B cell (primary cell): ENCODE results near the gene RPS8. TPM values are rescaled to one million over a fixed set of nuclear protein-coding genes. Genes with fewer than 3 reads are reported as not detected.

Experiments
- ATAC-seq: fragments of 200-7000 bp; cut with Tn5 transposase; one replicate; pipeline ENCODE4 v1.10.0; 2021; ENCODE audit warnings: low read depth, mild to moderate bottlenecking, moderate number of reproducible peaks, moderate library complexity
- CTCF ChIA-PET: fragments of 350-600 bp; sonication (Branson Sonifier 250); formaldehyde crosslinking; loops from one replicate; lab custom pipeline; 2021; ENCODE audit warnings: antibody characterized with exemption, inconsistent platforms; lab: Charles Lee
- POLR2A ChIA-PET: fragments of 350-600 bp; sonication (Branson Sonifier 250); formaldehyde crosslinking; loops from one replicate; lab custom pipeline; 2021; ENCODE audit warnings: antibody characterized with exemption; lab: Charles Lee
- DNase-seq: peaks from one replicate; pipeline ENCODE4 v3.0.0; 2013
- H2AFZ ChIP-seq: 2 replicates; pipeline ENCODE4 v1.6.1; 2012; ENCODE audit warnings: mild to moderate bottlenecking, low read depth, low read length; ENCODE audit not compliant: insufficient read depth, poor library complexity, severe bottlenecking
- H3K27ac ChIP-seq, 2 donors: 1 replicate in 1 of 2; 2 replicates in 1 of 2; pipeline ENCODE4 v1.5.1; 2012 to 2013; ENCODE audit warnings: low read length in 2 of 2, mild to moderate bottlenecking in 2 of 2, moderate library complexity in 1 of 2
- H3K27me3 ChIP-seq, 4 experiments: fragments of 200-600 bp in 1 of 4; sonication (generic) in 1 of 4; replicated peaks in 1 of 4; 1 replicate in 2 of 4; 2 replicates in 2 of 4; pipeline versions ENCODE4 v1.6.1 to v1.7.0; 2013 to 2016; ENCODE audit warnings: low read length in 3 of 4, mild to moderate bottlenecking in 2 of 4, mixed read lengths in 1 of 4, moderate library complexity in 1 of 4; ENCODE audit not compliant: insufficient read depth in 4 of 4, control insufficient read depth in 3 of 4; ENCODE audit errors: control extremely low read depth in 1 of 4
- H3K36me3 ChIP-seq, 2 experiments: replicated peaks in 1 of 2; 1 replicate in 1 of 2; 2 replicates in 1 of 2; pipeline versions ENCODE4 v1.6.1 to v1.7.1; 2013; ENCODE audit warnings: low read length in 1 of 2; ENCODE audit not compliant: insufficient read depth in 2 of 2, control insufficient read depth in 1 of 2; ENCODE audit errors: control extremely low read depth in 1 of 2, extremely low read depth in 1 of 2
- H3K4me1 ChIP-seq, 2 donors: fragments of 200-600 bp in 1 of 2; sonication (generic) in 1 of 2; 1 replicate in 1 of 2; 2 replicates in 1 of 2; pipeline versions ENCODE4 v1.5.1 to v1.6.1; 2013 to 2017; ENCODE audit warnings: low read length in 2 of 2; ENCODE audit not compliant: control insufficient read depth in 2 of 2, insufficient read depth in 2 of 2
- H3K4me2 ChIP-seq: replicated peaks from 2 replicates; pipeline ENCODE3; 2012; ENCODE audit warnings: mild to moderate bottlenecking, low read depth, low read length; ENCODE audit not compliant: poor library complexity, severe bottlenecking
- H3K4me3 ChIP-seq, 5 experiments: fragments of 200-600 bp in 1 of 5; sonication (generic) in 1 of 5; 1 replicate in 3 of 5; 2 replicates in 2 of 5; pipeline versions ENCODE4 v1.5.1 to v1.7.0; 2011 to 2016; ENCODE audit warnings: low read length in 4 of 5, mild to moderate bottlenecking in 4 of 5, low read depth in 2 of 5, control low read depth in 1 of 5, moderate library complexity in 1 of 5; ENCODE audit not compliant: insufficient read depth in 1 of 5; ENCODE audit errors: control extremely low read depth in 1 of 5, extremely low read depth in 1 of 5
- H3K79me2 ChIP-seq: fragments of 200-600 bp; sonication (generic); one replicate; pipeline ENCODE4 v1.6.0; 2016; ENCODE audit warnings: low read length; ENCODE audit not compliant: control insufficient read depth, insufficient read depth
- H3K9ac ChIP-seq: fragments of 200-600 bp; sonication (generic); 2 replicates; pipeline ENCODE4 v1.6.1; 2017; ENCODE audit warnings: mild to moderate bottlenecking, low read length, moderate library complexity
- H3K9me3 ChIP-seq, 3 donors: one replicate each; pipeline versions ENCODE4 v1.6.1 to v1.7.1; 2013; ENCODE audit warnings: low read length in 2 of 3; ENCODE audit not compliant: control insufficient read depth in 2 of 3, insufficient read depth in 1 of 3; ENCODE audit errors: control extremely low read depth in 1 of 3
- H4K20me1 ChIP-seq: 2 replicates; pipeline ENCODE4 v1.6.0; 2012; ENCODE audit warnings: mild to moderate bottlenecking, low read length; ENCODE audit not compliant: insufficient read depth, control insufficient read depth, poor library complexity, severe bottlenecking
- H3K27ac Mint-ChIP-seq: one replicate; pipeline ENCODE4 v1.8.0; 2021; ENCODE audit warnings: mixed read lengths
- H3K27me3 Mint-ChIP-seq: one replicate; pipeline ENCODE4 v1.8.0; 2021; ENCODE audit warnings: mixed read lengths
- H3K4me1 Mint-ChIP-seq: one replicate; pipeline ENCODE4 v1.8.0; 2021; ENCODE audit warnings: mixed read lengths
- H3K4me3 Mint-ChIP-seq: one replicate; pipeline ENCODE4 v1.8.0; 2021; ENCODE audit warnings: mixed read lengths
- H3K9me3 Mint-ChIP-seq: one replicate; pipeline ENCODE4 v1.8.0; 2022; ENCODE audit warnings: mixed read lengths; ENCODE audit not compliant: insufficient read depth
- EZH2 ChIP-seq: IDR thresholded peaks from 2 replicates; pipeline ENCODE4 v1.6.1; 2012; ENCODE audit warnings: borderline replicate concordance, low read depth, mild to moderate bottlenecking, moderate library complexity, low read length; ENCODE audit not compliant: insufficient read depth, poor library complexity, severe bottlenecking
- WGBS: methylation state at CpG from one replicate; pipeline ENCODE4 v1.1.5; 2013; ENCODE audit warnings: missing lambda C conversion rate; ENCODE audit not compliant: insufficient coverage; 5-methylcytosine and 5-hydroxymethylcytosine counted together
- intact Hi-C: fragments of 100-400 bp; cut with micrococcal nuclease; formaldehyde crosslinking; loops from one replicate; pipeline ENCODE4 v1.10.0; 2022
- polyA plus RNA-seq: library from polyadenylated mRNA; depleted of rRNA; stranded (reverse); fragments of >200 nt; gene quantifications from 2 replicates; pipeline ENCODE4 v1.2.3, GENCODE V29; 2012
- total RNA-seq, 2 donors: library from RNA; stranded (reverse); fragments of 120-200 nt in 1 of 2; gene quantifications; 1 replicate in 1 of 2; 2 replicates in 1 of 2; pipeline versions ENCODE4 v1.2.3 to v1.2.4, GENCODE V29; 2013 to 2022
- TF ChIP-seq, protein P1 (sequence below): fragments of 200-600 bp; IDR thresholded peaks from one replicate; pipeline ENCODE4 v1.8.0; 2022; ENCODE audit warnings: antibody characterized with exemption, mild to moderate bottlenecking

Gene RPS8
- total and polyA plus RNA-seq, 2 donors (not counting 1 experiment from before 2014, with no cell fraction given): 2,525 to 4,047 TPM

DNA sequence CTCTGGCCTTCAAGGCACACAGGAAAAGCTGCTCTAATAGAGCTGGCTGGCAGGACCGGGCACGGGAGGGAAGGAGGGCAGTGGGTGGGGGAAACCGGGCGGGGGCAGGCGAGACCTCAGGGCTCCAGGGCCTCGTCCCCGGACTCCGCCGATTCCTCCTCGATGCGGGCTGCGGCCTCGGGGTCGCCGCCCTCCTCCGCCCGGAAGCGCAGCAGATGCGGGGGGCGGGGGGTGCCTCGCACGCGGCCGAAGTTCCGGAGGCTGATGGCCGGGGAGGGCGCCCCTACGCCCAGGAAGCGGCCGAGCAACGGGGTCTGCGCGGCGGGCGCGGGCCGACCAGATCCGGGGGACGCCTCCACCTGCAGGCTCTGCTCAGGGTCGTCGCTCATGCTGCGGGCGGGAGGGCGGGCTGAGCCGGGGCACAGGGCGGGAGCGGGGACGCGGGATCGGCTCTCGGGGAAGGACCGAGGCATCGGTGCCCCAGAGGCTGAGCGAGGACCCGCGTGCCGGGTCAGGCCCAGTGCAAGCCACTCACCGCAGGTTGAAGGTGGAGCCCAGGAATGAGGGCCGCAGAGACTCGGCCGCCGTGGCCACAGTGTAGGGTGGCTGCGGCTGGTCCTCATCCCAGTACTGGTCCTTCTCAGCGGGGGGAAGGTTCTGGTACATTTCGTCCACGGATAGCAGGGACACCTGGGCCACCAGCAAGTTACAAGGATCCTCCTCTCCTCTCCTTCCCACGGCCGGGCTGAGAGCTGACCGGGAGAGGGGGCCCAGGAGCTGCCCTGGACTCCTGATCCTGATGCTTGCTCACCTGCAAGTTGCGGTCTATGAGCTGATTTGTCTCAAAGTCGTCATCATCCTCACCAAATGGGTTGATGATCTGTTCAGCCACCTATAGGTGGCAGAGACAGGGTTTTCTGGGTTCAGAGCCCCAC is 9.0 kb downstream of the RPS8 start:
- Histone ChIP-seq H3K79me2 (no peaks in the 10 kb centered on the region), H3K36me3 (peaks cover 0 to 21% of the 10 kb centered on the region in 2 experiments), H3K4me2 (peak overlapping the region; percentile 90), H3K4me1 (peaks cover 25 to 34% of the 10 kb centered on the region in 2 donors), H3K27ac (peak overlapping the region; percentile 40 to 58), H2AFZ (peak overlapping the region; percentile 85), H3K4me3 (peak overlapping the region in 4 of 5 experiments; percentile 38 to 69 (median 56)), H4K20me1 (peaks cover 4% of the 10 kb centered on the region), H3K9ac (peak overlapping the region; percentile 64), H3K9me3 (no peaks in the 10 kb centered on the region), H3K27me3 (no peaks in the 10 kb centered on the region)
- TF ChIP-seq EZH2: no peak
- TF ChIP-seq, protein P1, sequence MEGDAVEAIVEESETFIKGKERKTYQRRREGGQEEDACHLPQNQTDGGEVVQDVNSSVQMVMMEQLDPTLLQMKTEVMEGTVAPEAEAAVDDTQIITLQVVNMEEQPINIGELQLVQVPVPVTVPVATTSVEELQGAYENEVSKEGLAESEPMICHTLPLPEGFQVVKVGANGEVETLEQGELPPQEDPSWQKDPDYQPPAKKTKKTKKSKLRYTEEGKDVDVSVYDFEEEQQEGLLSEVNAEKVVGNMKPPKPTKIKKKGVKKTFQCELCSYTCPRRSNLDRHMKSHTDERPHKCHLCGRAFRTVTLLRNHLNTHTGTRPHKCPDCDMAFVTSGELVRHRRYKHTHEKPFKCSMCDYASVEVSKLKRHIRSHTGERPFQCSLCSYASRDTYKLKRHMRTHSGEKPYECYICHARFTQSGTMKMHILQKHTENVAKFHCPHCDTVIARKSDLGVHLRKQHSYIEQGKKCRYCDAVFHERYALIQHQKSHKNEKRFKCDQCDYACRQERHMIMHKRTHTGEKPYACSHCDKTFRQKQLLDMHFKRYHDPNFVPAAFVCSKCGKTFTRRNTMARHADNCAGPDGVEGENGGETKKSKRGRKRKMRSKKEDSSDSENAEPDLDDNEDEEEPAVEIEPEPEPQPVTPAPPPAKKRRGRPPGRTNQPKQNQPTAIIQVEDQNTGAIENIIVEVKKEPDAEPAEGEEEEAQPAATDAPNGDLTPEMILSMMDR: peak; percentile 17
- Mint-ChIP-seq H3K4me1 (peaks cover 35% of the 10 kb centered on the region), H3K27me3 (no peaks in the 10 kb centered on the region), H3K9me3 (no peaks in the 10 kb centered on the region), H3K4me3 (peak overlapping the region; percentile 82), H3K27ac (peak overlapping the region; percentile 83)
- ChIA-PET POLR2A (interaction anchor here (0.6 to 3.1 kb wide), 9 partner anchors 9 to 519 kb away, joined by 3 to 25 read pairs (median 4); partner anchors contain the start of genes PLK3 and RPS8), CTCF (interaction anchor here (0.6 to 5.5 kb wide), 13 partner anchors 9 to 705 kb away, joined by 3 to 44 read pairs (median 4); partner anchors contain the start of genes HECTD3, PLK3, RNU5D-1 and RPS8)
- DNase-seq (peak; percentile 56), ATAC-seq (peak; percentile 34)
- WGBS: 9% methylated on average over 67 of the region's 71 CpGs
- intact Hi-C loops: loop anchor here (5.0 kb wide), 2 partner anchors 203 to 903 kb away; partner anchors contain the start of genes EIF2B3, GPBP1L1 and TMEM69
